Adipocyte (in vitro differentiated cells): ENCODE measurements around the gene LAD1.

Experiments
- DNase-seq: peaks from one replicate; pipeline ENCODE4 v3.0.0-alpha.2; 2015; ENCODE audit warnings: low read depth
- H3K27me3 ChIP-seq: replicated peaks from 2 replicates; pipeline ENCODE4 v1.7.0; 2013; ENCODE audit warnings: mild to moderate bottlenecking, low read length, moderate library complexity; ENCODE audit not compliant: control insufficient read depth, insufficient read depth
- H3K36me3 ChIP-seq: 2 replicates; pipeline ENCODE4 v1.7.0; 2013; ENCODE audit warnings: low read length, mild to moderate bottlenecking, moderate library complexity; ENCODE audit not compliant: control insufficient read depth, insufficient read depth, severe bottlenecking
- H3K4me1 ChIP-seq: 2 replicates; pipeline ENCODE4 v1.7.0; 2013; ENCODE audit warnings: mild to moderate bottlenecking, low read length, moderate library complexity; ENCODE audit not compliant: control insufficient read depth, insufficient read depth
- H3K4me3 ChIP-seq: 2 replicates; pipeline ENCODE4 v1.7.0; 2013; ENCODE audit warnings: mild to moderate bottlenecking, low read length, moderate library complexity
- H3K9ac ChIP-seq: 2 replicates; pipeline ENCODE4 v1.7.0; 2013; ENCODE audit warnings: mild to moderate bottlenecking, low read length, moderate library complexity
- H3K9me3 ChIP-seq: 2 replicates; pipeline ENCODE4 v1.7.0; 2013; ENCODE audit warnings: mild to moderate bottlenecking, low read length, moderate library complexity; ENCODE audit not compliant: control insufficient read depth

LAD1 gene

GRCh38 chr1:201344206-201345080 lies 54.7 kb downstream of the LAD1 start:
- no peak for DNase-seq
- H3K9me3 ChIP-seq = peaks cover 36% of the 10 kb centered on the region
- H3K4me3 ChIP-seq = no peak overlapping the region
- no peaks in the 10 kb centered on the region for H3K4me1 ChIP-seq
- H3K9ac ChIP-seq = no peak overlapping the region
- peaks cover 25% of the 10 kb centered on the region for H3K27me3 ChIP-seq
- H3K36me3 ChIP-seq = no peaks in the 10 kb centered on the region

GRCh38 chr1:201341377-201341776 lies 57.7 kb downstream of the LAD1 start:
- DNase-seq = no peak
- no peak overlapping the region for H3K9ac ChIP-seq
- no peak overlapping the region for H3K4me3 ChIP-seq
- H3K4me1 ChIP-seq = no peaks in the 10 kb centered on the region
- peaks cover 36% of the 10 kb centered on the region for H3K9me3 ChIP-seq
- H3K27me3 ChIP-seq = peaks cover 24% of the 10 kb centered on the region
- H3K36me3 ChIP-seq = no peaks in the 10 kb centered on the region

- H3K9me3 ChIP-seq = peaks cover 20% of the 10 kb centered on the region
- H3K4me1 ChIP-seq = no peaks in the 10 kb centered on the region
- no peak overlapping the region for H3K4me3 ChIP-seq
- no peaks in the 10 kb centered on the region for H3K36me3 ChIP-seq
- H3K27me3 ChIP-seq = peaks cover 45% of the 10 kb centered on the region
- no peak for DNase-seq
- no peak overlapping the region for H3K9ac ChIP-seq
Measured at GRCh38 chr1:201336711-201337450, 62.2 kb downstream of the LAD1 start.

GRCh38 chr1:201335901-201336300 lies 63.2 kb downstream of the LAD1 start:
- no peak for DNase-seq
- H3K4me1 ChIP-seq = no peaks in the 10 kb centered on the region

GRCh38 chr1:201335174-201335870 lies 63.8 kb downstream of the LAD1 start:
- Histone ChIP-seq H3K4me3 (no peak overlapping the region), H3K36me3 (no peaks in the 10 kb centered on the region), H3K27me3 (peaks cover 49% of the 10 kb centered on the region), H3K4me1 (no peaks in the 10 kb centered on the region), H3K9ac (no peak overlapping the region), H3K9me3 (peaks cover 5% of the 10 kb centered on the region)
- DNase-seq = no peak

More at GRCh38 chr1:201335901-201336300, 63.2 kb downstream of the LAD1 start:
- Histone ChIP-seq H3K9ac (no peak overlapping the region), H3K27me3 (peaks cover 49% of the 10 kb centered on the region), H3K36me3 (no peaks in the 10 kb centered on the region), H3K9me3 (peaks cover 10% of the 10 kb centered on the region), H3K4me3 (no peak overlapping the region)

- H3K36me3 ChIP-seq = no peaks in the 10 kb centered on the region
- no peak overlapping the region for H3K4me3 ChIP-seq
- no peaks in the 10 kb centered on the region for H3K9me3 ChIP-seq
- H3K9ac ChIP-seq = no peak overlapping the region
- H3K4me1 ChIP-seq = peaks cover 3% of the 10 kb centered on the region
- peaks cover 49% of the 10 kb centered on the region for H3K27me3 ChIP-seq
- DNase-seq = no peak
Measured at GRCh38 chr1:201334325-201335173, 64.6 kb downstream of the LAD1 start.

GRCh38 chr1:201332616-201333335 lies 66.3 kb downstream of the LAD1 start:
- no peaks in the 10 kb centered on the region for H3K9me3 ChIP-seq
- no peaks in the 10 kb centered on the region for H3K36me3 ChIP-seq
- H3K27me3 ChIP-seq = peaks cover 53% of the 10 kb centered on the region
- peaks cover 7% of the 10 kb centered on the region for H3K4me1 ChIP-seq
- H3K9ac ChIP-seq = no peak overlapping the region
- DNase-seq = no peak
- no peak overlapping the region for H3K4me3 ChIP-seq

GRCh38 chr1:201332021-201332420 lies 67.1 kb downstream of the LAD1 start:
- no peak overlapping the region for H3K4me3 ChIP-seq
- no peak for DNase-seq

GRCh38 chr1:201331166-201331565 lies 68.0 kb downstream of the LAD1 start:
- H3K4me1 ChIP-seq = peaks cover 7% of the 10 kb centered on the region
- peaks cover 57% of the 10 kb centered on the region for H3K27me3 ChIP-seq
- H3K36me3 ChIP-seq = no peaks in the 10 kb centered on the region
- H3K9ac ChIP-seq = no peak overlapping the region
- no peak overlapping the region for H3K4me3 ChIP-seq
- H3K9me3 ChIP-seq = no peaks in the 10 kb centered on the region
- no peak for DNase-seq

More at GRCh38 chr1:201332021-201332420, 67.1 kb downstream of the LAD1 start:
- H3K9me3 ChIP-seq = no peaks in the 10 kb centered on the region
- peaks cover 7% of the 10 kb centered on the region for H3K4me1 ChIP-seq
- no peak overlapping the region for H3K9ac ChIP-seq
- H3K27me3 ChIP-seq = peaks cover 55% of the 10 kb centered on the region
- no peaks in the 10 kb centered on the region for H3K36me3 ChIP-seq
